ENCODE data around the gene CCDC78.
A peak's percentile ranks its signal among the peaks of the same experiment; 100 is the strongest.

Gene CCDC78

GRCh38 chr16:745739-746138, 19.5 kb upstream of the CCDC78 start:
- no peak for TF ChIP-seq TAF1 (IDR thresholded peaks at IDR 0.05; ENCODE audit: borderline replicate concordance, insufficient read depth, low read length)
- no peak for TF ChIP-seq POLR2AphosphoS5 (IDR thresholded peaks at IDR 0.05; ENCODE audit: low read depth, low read length)
- no peak for TF ChIP-seq REST (IDR thresholded peaks at IDR 0.05; ENCODE audit: insufficient read depth in 1 of 2, low read depth in 2 of 2, low read length in 2 of 2)
- no peak for TF ChIP-seq FOXP2 (optimal IDR thresholded peaks at IDR 0.05; ENCODE audit: borderline replicate concordance, extremely low read depth, extremely low read length, insufficient read depth)
- TF ChIP-seq SIN3A (IDR thresholded peaks at IDR 0.05; ENCODE audit: borderline replicate concordance, insufficient read depth, low read length): no peak

GRCh38 chr16:743794-744500, 17.7 kb upstream of the CCDC78 start:
- TF ChIP-seq SIN3A (IDR thresholded peaks at IDR 0.05; ENCODE audit: borderline replicate concordance, insufficient read depth, low read length) (no peak), POLR2AphosphoS5 (IDR thresholded peaks at IDR 0.05; ENCODE audit: low read depth, low read length) (no peak), TAF1 (IDR thresholded peaks at IDR 0.05; ENCODE audit: borderline replicate concordance, insufficient read depth, low read length) (no peak), FOXP2 (optimal IDR thresholded peaks at IDR 0.05; ENCODE audit: borderline replicate concordance, extremely low read depth, extremely low read length, insufficient read depth) (no peak), REST (IDR thresholded peaks at IDR 0.05; ENCODE audit: insufficient read depth in 1 of 2, low read depth in 2 of 2, low read length in 2 of 2) (no peak)

GRCh38 chr16:741986-742629, 15.9 kb upstream of the CCDC78 start:
- TF ChIP-seq TAF1 (IDR thresholded peaks at IDR 0.05; ENCODE audit: borderline replicate concordance, insufficient read depth, low read length) (no peak), POLR2AphosphoS5 (IDR thresholded peaks at IDR 0.05; ENCODE audit: low read depth, low read length) (no peak), SIN3A (IDR thresholded peaks at IDR 0.05; ENCODE audit: borderline replicate concordance, insufficient read depth, low read length) (no peak), FOXP2 (optimal IDR thresholded peaks at IDR 0.05; ENCODE audit: borderline replicate concordance, extremely low read depth, extremely low read length, insufficient read depth) (no peak), REST (IDR thresholded peaks at IDR 0.05; ENCODE audit: insufficient read depth in 1 of 2, low read depth in 2 of 2, low read length in 2 of 2) (no peak)

- TF ChIP-seq FOXP2 (optimal IDR thresholded peaks at IDR 0.05; ENCODE audit: borderline replicate concordance, extremely low read depth, extremely low read length, insufficient read depth) (peak; percentile 88), TAF1 (IDR thresholded peaks at IDR 0.05; ENCODE audit: borderline replicate concordance, insufficient read depth, low read length) (peak; percentile 94), REST (IDR thresholded peaks at IDR 0.05; ENCODE audit: insufficient read depth in 1 of 2, low read depth in 2 of 2, low read length in 2 of 2) (no peak), SIN3A (IDR thresholded peaks at IDR 0.05; ENCODE audit: borderline replicate concordance, insufficient read depth, low read length) (no peak; the same call in 1 of the 2 replicates), POLR2AphosphoS5 (IDR thresholded peaks at IDR 0.05; ENCODE audit: low read depth, low read length) (no peak; the same call in 1 of the 2 replicates)
These were observed 14.7 kb upstream of the CCDC78 start, which contains the start of gene CIAO3 for GRCh38 chr16:740764-741505. CIAO3 (minus strand) TSS chr16:740997; CDS start chr16:740985, 12 bp downstream.
